NCI-H748 (cell line): ENCODE results near the gene GALNT18.
A peak's percentile ranks its signal among the peaks of the same experiment; 100 is the strongest.

Experiments used
- DNase-seq: peaks from one replicate; lab custom pipeline; 2025; ENCODE audit not compliant: unreplicated experiment; lab: John Stamatoyannopoulos, UW

Gene GALNT18

DNA sequence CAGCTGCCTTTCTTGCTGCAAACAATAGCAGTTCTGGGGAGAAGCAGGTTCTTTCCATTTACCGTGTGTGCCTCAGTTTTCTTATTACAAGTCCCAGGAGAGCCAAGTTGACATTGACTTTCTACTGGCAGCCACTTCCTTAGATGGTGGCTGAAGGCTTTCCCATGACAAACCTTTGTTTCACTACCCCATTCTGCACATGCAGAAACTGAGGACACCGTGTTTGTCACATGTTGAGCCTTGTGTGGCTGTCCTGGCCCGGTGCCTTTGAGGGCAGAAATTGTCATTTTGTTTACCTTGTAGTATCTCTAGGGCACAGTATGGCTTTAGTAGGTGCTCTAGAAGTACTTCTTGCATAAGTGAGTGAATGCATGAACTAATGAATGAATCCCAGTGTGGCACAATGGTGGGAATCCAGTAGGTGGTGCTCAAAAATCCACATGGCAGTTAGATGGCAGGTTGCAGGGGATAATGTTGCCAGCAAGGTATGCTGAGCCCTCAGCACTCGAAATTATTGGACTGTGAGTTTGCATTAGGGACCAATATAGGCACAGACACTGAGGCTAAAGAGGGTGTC lies 370.3 kb downstream of the GALNT18 start:
- DNase-seq: no peak

DNA sequence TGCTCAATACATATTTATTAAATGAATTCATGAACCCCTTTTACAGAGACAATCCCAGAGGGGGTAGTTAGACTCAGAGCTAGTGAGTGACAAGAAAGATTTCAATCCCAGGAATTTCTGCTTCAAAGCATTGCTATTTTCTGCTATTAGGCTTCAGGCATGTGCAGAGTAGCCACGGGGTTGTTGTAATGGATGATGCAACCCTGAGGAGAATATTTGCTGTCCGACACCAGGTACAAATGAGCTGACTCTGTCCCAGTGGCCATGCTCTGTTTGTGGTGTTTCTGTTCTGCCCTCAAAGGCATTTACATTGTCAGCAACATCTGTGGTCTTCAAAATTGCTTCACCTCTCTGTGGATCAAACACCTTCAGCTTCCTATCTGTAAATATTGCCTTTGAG lies 371.3 kb downstream of the GALNT18 start:
- DNase-seq: no peak

DNA sequence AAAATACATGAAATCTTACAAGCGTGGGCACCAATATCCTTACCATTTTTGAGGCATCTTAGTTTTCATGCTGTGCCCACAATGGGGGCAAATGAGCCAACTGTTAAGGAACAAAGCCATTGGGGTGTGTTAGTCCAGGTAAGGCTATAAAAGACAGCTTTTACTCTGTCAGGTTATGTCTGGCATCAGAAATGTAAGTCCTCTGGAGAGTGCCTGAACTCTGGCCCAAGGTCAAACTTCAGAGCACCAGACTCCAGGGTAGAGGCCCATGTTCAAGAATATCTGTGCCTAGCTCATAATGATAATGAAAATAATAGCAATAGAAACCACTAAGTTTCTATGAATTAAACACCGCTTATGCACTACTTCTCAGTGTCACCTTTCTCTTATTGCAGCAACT lies 374.2 kb downstream of the GALNT18 start:
- no peak for DNase-seq

DNA sequence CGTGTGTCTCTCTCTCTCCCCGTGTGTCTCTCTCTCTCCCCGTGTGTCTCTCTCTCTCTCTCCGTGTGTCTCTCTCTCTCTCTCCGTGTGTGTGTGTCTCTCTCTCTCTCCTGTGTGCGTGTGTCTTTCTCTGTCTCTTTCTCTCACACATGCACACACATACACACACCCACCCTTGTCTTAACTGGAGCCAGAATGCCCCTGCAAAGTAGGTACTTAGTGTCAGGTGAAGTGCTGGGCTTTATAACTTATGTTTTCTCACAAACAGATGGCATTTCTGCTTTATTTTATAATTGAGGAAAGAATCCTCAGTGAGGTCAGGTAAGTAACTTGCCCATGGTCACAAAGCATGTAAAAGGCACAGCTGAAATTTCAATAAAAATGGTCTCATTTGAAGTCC lies 374.7 kb downstream of the GALNT18 start:
- peak; percentile 29 for DNase-seq

DNA sequence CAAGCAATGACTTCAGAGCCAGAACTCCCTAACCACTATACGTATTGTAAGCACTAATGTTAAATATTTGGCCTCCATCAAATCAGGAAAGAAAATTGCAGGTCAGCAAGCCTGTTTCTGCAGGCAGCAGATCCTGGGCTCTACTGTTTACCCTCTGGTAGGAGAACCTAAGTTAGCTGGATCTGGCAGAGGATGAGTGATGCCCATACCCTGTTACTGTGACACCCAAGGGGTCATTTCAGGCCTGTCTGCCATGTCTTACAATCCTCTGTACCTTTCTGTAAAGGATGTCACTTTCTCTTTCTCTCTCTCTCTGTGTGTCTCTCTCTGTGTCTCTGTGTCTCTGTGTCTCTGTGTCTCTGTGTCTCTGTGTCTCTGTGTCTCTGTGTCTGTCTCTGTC lies 375.6 kb downstream of the GALNT18 start:
- DNase-seq: no peak

DNA sequence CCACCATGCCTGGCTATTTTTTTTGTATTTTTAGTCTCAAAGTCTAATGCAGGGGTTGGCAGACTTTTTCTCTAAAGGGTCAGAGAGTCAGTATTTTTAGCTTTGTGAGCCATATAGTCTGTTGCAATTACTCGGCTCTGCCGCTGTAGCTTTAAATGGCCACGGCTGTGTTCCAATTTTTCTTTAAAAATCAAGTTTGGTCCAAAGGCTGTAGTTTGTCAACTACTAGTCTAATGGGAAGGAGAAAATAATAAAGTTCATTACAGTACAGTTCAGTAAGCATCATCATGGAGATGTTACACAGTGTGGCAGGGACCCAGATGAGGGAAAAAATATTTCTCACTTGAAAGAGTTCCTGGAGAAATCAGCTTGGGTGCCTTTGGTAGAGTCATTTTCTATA lies 376.4 kb downstream of the GALNT18 start:
- DNase-seq: no peak

DNA sequence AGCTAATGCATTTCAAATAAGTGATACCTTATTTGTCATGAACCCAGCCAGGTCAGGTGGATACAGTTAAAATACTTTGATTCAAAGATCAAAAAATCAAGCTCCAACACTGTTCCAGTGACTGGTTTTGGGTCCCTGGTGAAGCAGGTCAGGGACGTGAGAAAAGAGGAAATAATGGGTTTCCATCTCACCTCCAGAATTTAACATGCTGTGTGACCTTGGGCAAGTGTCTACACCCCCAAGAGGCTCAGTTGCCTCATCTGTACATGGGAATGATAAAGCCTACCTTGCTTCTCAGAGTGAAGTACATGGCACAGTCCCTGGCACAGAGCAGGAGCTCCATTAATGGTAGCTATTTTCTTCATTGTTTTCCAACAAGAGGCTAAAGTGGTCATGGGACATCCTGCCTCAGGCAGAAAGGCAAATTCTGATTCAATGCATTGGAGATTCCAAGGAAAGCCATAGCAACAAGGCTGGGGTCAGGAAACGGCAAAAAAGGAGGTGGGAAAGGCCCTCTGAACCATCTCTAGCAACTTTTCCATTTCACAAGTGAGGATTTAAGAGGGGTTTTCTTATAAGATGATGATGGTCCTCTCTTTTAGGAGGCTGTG lies 377.2 kb downstream of the GALNT18 start:
- no peak for DNase-seq

DNA sequence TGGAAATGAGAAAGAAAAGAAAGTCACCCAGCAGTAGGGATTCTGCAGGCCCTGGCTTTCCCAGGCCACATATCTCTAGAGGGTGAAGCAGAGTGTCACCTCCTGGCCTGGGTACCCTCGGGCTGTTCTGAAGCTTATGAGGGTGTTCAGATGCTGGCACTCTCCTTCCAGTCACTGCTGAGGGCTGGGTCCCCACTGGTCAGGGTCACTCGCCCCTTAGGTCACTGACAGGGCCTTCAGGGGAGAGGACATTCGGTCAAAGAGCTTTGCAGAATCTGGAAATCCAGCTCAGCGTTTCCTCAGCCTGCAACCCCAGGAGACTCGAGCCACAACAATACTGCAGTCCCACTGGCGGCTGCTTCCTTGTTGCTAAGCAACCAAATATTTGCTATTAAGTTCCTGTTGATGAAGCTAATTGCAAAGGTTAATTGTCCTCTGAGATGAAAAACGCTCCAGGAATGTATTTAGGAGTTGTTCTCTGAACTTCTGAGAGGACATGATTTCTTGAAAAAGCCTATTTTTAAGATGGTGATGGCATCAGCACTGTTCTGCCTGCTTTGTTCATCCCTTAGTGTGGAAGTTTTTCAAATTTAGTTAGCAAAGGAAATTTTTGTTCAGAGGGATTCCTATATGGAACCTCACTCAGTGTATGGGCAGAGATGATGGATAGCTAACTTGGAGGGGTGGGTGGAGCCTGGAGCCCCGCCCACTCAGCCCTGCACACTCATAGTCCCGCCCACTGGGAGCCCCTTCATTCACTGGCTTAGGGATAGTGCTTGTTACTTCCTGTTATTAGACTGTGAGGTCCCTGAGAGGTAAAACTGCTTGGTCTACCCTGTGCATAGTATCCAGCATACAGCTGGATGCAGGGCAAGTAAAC lies 378.0 kb downstream of the GALNT18 start:
- peak; percentile 93 for DNase-seq

DNA sequence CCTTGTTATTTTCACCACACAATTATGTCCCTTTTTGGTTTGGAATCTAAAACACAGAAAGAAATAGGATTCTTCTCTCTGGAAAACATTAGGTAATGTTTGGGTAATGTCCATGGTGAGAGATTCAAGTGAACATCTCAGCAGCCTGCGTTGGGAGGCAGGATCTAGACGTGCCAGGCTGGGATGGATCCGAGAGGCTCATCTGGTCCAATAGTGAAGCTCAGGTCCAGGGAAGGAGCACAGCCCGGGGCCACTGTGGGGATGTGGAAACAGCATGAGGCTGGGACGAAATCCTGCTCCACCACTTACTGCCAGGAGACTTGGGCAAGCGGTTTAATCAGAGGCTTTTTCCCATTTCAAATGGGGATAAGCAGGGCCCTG lies 378.6 kb downstream of the GALNT18 start:
- no peak for DNase-seq

DNA sequence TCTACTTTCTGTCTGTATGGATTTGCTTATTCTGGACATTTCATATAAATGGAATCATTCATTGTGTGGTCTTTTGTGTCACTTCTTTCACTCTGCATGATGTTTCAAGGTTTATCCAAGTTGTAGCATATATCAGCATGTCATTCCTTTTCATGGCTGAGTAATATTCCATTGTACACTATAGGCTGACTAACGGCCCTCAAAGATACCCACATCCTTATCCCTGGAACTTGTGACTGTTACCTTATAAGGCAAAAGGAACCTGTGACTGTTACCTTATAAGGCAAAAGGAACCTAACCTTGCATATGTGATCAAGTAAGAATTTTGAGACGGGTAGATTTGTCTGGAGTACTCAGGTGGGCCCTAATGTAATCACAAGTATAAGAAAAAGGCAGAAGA lies 380.5 kb downstream of the GALNT18 start:
- DNase-seq: no peak

DNA sequence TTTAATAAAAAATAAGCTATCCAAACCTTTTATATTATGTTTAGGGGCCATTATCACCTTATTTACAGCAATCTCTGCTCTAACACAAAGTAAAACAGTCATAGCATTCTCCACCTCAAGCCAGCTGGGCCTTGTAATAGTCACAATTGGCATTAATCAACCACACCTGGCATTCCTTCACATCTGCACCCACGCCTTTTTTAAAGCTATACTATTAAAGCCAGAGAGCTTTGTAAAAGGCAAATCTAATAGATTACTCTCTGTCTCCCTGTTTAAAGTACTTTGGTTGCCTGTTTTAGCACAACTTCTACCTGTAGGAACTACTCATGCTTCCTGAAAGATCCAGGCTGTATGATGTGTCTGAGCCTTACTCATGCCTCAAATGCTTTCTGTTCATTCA lies 381.8 kb downstream of the GALNT18 start:
- DNase-seq: no peak

DNA sequence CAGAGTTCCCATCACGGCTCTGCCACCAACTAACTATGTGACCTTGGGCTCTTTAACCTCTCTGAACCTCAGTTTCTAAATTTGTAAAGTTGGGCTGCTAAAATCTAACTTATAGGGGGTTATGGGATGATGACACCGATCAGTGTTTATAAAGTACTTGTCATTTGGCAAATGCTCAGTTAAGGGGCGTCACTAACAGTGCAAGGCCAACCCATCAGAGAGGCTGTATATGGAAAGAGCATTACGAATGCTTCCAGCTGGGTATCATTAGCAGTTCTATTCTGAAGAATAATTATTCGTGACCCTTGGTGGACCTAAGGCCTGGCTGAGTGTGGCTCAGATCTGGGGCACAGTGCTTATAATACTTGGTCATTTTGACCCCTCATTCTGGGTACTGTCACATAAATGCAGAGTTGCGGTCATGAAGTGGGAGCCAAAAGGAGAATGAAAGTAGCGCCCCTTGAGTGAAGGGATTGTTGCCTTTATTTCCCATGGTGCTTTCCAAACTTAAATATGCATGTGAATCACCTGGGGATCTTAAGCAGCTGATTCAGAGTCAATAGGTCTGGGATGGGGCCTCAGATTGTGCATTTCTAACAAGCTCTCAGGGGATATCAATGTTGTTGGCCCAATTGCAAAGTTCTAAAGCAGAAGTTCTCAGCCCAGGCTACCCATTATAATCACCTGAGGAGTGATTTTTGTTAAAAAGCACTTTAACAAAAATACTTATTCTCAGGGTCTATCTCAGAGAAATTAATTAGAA lies 384.6 kb downstream of the GALNT18 start:
- no peak for DNase-seq

DNA sequence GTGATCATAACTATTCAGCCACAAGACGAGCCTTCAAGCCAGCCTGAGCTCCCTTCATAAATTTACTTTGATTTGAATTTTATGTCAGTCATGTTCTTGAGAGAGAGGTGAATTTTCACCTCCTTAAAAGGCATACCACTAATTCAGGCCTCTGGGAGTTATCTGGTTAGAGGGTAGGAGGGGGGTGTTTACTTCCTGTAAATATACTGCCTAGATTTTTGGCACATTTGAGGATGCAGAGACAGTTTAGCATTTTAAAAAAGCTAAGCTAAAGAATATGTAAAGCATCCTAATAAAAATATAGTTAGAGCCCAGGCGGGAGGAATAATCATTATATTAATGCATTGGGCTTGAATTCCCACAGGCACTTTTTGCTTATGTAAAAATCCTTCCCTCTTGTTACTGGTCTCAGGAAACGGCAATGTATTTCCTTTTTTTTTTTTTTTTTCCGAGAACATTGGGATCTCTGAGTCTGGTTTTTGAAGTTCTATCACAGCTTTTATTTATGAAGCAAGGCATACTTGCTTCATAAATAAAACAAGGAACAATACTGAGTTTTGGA lies 385.2 kb downstream of the GALNT18 start:
- no peak for DNase-seq

DNA sequence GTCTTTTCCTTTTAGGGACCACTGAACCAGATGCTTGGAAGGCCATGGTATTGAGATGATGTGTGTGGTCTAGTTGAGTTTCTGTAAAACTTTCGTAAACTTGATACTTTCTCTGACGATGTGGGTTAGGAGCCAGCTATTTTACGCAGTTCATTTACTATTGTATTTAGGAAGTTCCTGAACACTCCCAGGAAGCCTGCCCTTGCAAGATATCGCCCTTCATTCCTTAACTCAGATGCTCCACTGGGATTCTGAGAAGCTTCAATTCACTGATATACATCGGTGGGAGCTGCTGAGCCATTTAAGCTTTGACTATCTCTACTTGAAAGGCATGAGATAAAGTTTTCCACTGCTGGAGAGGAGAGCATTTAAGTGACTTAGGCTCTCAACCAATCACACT lies 390.0 kb downstream of the GALNT18 start:
- DNase-seq: no peak

DNA sequence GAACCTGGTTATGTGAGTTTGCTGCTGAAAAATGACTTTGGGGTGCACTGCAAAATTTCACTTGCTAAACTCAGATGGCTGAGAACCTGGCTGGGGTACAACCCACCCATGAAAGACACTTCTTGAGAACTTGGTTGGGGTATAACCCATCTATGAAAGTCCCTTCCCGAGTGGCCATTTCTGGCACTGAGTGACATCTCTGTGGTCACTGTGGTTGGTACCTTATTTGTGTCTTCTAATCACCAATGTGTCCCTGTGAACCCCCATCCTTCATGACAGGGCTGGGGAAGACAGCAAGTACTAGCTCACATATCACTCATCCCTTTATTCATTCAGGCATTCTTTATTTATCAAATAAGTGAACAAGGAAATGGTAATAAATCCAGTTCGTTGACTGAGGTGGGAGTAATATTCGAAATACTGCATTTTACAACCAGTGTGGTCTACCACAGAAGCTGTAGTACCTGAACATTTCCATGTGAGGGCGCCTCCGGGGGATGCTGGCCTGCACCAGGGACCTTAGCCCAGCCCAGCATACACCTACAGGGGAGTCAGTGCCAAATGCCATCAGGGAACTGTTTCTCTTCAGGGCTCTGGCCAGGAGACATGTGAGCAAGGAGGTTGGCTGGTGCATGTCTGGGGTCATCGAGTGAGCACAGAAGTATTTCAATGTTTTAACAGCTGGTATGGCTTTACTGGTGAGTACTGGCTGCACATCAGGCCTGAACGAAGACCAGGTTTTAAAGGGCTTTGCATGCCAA lies 390.8 kb downstream of the GALNT18 start:
- DNase-seq: peak; percentile 39

DNA sequence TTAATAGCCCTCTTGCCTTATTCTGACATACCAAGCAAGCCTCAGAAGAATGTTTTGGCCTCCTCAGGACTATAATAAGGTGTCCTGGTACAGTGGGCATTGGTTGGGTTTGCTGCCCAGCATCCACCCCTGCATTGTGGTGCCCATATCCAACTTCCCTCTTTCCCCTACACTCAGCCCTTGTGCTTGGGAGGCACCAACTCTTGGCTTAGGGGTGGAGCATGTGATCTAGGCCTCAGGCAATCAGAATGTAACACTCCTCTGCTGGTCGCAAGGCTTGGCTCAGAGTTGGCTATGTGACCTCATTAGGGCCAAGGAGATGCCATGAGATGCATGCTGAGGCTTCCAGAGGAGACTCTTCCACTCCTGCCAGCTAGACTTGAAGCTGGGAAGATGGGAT lies 391.7 kb downstream of the GALNT18 start:
- no peak for DNase-seq

DNA sequence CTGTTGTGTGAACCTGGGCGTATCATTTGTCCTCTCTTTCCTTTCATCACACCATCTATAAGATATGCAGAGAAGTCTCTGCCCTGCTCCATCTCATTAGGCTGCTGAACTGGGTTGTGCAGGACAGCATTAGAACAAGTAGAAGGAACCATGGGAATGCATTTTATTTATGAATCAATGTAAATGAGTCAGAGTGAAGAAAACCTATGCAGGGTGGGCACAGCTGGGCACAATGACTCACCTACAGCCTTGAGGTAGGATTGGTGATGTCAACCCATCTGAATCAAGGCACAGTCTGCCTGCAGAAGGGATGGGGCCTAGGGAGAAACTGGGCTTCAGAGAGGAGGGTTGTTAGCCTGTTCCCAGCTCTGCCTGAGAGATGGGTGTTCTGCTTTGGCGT lies 392.2 kb downstream of the GALNT18 start:
- no peak for DNase-seq

DNA sequence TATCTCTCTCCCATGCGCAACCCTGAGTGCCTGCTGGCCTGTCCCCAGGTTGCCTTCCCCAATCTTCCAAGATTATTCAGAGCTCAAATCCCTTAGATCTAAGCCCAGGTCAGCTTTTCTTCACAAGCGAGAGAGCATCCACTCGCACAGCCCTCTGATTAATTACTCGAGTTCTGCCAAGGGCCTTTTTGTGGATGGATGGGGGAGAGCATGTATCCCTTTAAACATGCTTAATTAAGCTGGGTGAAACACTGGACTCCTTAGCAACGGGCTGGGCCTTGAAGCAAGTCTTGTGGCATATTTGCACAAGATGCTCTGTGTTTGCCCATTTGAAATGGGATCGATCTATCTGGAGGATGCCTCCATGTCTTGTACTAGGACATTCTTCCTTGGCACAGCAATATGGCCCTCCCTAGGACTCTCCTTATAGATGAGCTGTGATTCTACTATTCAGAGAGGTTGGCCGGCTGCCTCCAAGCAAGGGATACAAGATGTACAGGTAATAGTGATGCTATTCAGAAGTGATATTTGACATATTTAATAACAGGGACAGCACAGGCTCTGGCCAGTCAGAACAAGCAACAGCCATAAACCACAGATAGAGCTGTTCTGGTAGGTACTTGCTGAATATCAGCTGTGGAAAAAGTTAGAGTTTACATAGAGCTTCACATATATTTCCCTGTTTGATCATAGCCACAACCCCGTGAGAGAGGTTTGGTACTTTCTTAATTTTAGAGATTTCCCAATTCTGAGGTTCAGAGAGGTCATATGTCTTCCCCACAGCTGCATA lies 394.3 kb downstream of the GALNT18 start:
- no peak for DNase-seq
